HG03097 (cell line): ENCODE data around the gene BRIX1.
"Not testable (repeated sequence)": the region's sequence is repeated elsewhere in the genome, so short reads cannot be mapped to it uniquely, and the experiment has no call there.

ENCODE experiments used
- ATAC-seq: cut with Tn5 transposase; IDR thresholded peaks from one replicate; pipeline ENCODE4 v1.9.1; 2021; ENCODE audit not compliant: unreplicated experiment, low FRiP score

BRIX1 gene

GRCh38 chr5:34957857-34958690 is 42.6 kb downstream of the BRIX1 start:
- ATAC-seq = no peak

DNA sequence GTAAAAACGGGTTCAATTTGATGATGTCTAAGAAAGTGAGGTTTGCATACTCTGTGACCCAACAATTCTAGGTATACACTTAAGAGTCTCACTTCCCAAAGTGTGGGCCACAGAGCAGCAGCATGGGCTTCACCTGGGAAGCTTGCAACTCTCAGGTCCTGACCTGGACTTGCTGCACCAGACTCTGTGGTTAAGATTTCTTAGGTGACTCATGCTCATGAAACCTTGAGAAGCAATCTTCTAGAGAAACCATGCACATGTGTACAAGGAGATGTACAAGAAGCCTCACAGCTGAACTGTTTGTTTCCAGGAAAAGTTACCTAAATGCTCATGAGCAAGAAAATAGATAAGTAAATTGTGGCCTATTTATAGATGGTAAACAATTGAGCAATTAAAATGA is 43.8 kb downstream of the BRIX1 start:
- peak; percentile 93 for ATAC-seq

- no peak for ATAC-seq
These were observed 52.0 kb downstream of the BRIX1 start for GRCh38 chr5:34967540-34967939.

DNA sequence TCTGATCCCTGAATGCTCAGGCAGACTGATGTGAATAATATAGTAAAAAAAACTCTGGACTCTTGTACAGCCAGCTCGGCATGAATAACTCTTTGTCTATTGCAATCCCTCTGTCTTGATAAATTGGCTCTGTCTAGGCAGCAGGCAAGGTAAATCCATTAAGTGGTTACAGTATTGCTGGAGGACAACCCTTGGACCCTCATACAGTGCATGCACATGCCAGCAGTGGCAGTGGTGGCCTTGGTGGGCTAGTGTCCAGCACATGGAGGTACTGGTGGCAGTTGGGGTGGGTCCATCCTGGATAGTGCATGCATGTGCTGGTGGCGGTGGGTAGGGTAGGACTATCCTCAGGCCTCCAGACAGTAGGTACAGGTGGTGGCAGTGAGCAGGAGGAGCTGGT is 52.7 kb downstream of the BRIX1 start:
- no peak for ATAC-seq

GRCh38 chr5:34970552-34970951 is 55.0 kb downstream of the BRIX1 start:
- ATAC-seq = no peak

GRCh38 chr5:34971655-34972054 is 56.1 kb downstream of the BRIX1 start:
- not testable (repeated sequence) for ATAC-seq
